Right lung (tissue), 5 donors: ENCODE measurements around the gene SH2D5. TPM values are rescaled to one million over a fixed set of nuclear protein-coding genes. Genes with fewer than 3 reads are reported as not detected.
"Not testable (repeated sequence)": the region's sequence is repeated elsewhere in the genome, so short reads cannot be mapped to it uniquely, and the experiment has no call there.

Source experiments
- DNase-seq, 2 donors: peaks; one replicate each; pipeline ENCODE4 v3.0.0-alpha.2; 2013
- polyA plus RNA-seq, 5 donors: library from polyadenylated mRNA; unstranded; fragments of 120-200 nt; gene quantifications; one replicate each; pipeline versions ENCODE4 v1.2.1 to v1.2.3, GENCODE V29; 2013; ENCODE audit warnings: inconsistent platforms in 1 of 5, low replicate concordance in 1 of 5; ENCODE audit not compliant: insufficient read length in 5 of 5, insufficient read depth in 1 of 5

Gene SH2D5
- polyA plus RNA-seq, 5 donors, result 0.05 to 0.19 (median 0.10) TPM; not detected in 2

GRCh38 chr1:20728371-20729154, 3.9 kb downstream of the SH2D5 start:
- DNase-seq, result no peak

- no peak for DNase-seq
These were observed 4.7 kb downstream of the SH2D5 start for GRCh38 chr1:20727746-20728316.

GRCh38 chr1:20726932-20727745, 5.4 kb downstream of the SH2D5 start:
- DNase-seq, result no peak

- DNase-seq, result no peak
These were observed 6.2 kb downstream of the SH2D5 start for GRCh38 chr1:20726118-20726911.

- DNase-seq, result no peak
These were observed 7.0 kb downstream of the SH2D5 start for GRCh38 chr1:20725189-20726117.

GRCh38 chr1:20724364-20725188, 7.9 kb downstream of the SH2D5 start:
- DNase-seq, result no peak

GRCh38 chr1:20723537-20724363, 8.8 kb downstream of the SH2D5 start:
- DNase-seq, result no peak

- DNase-seq, result no peak
These were observed 9.4 kb downstream of the SH2D5 start for GRCh38 chr1:20723159-20723536.

GRCh38 chr1:20721117-20722061, 11.1 kb downstream of the SH2D5 start:
- DNase-seq, result no peak

- DNase-seq, result no peak
These were observed 11.8 kb downstream of the SH2D5 start for GRCh38 chr1:20720631-20721091.

GRCh38 chr1:20719871-20720620, 12.5 kb downstream of the SH2D5 start:
- DNase-seq, result no peak

GRCh38 chr1:20719261-20719660, 13.2 kb downstream of the SH2D5 start:
- DNase-seq, result no peak

- DNase-seq, result not testable (repeated sequence)
These were observed 14.1 kb downstream of the SH2D5 start for GRCh38 chr1:20718343-20718882.

GRCh38 chr1:20717452-20718342, 14.8 kb downstream of the SH2D5 start, which contains the start of gene KIF17:
TSS of gene KIF17 (minus strand) at chr1:20718007. CDS start at chr1:20717706, 301 bp downstream.
- peak; percentile 73 to 74 for DNase-seq

GRCh38 chr1:20716232-20716631, 16.3 kb downstream of the SH2D5 start:
- no peak for DNase-seq
